Measurements from ENCODE around the gene SV2B. TPM values are rescaled to one million over a fixed set of nuclear protein-coding genes. Genes with fewer than 3 reads are reported as not detected.

SV2B gene
- total RNA-seq, 1 experiment from 2014 or later: 3.9 TPM

- no peak for DNase-seq (ENCODE audit: low spot score)
- TF ChIP-seq CTCF (conservative IDR thresholded peaks at IDR 0.05; ENCODE audit: low read depth, low read length) (no peak), EZH2 (IDR thresholded peaks at IDR 0.05; ENCODE audit: borderline replicate concordance, low read depth, low read length, poor library complexity, severe bottlenecking) (no peak)
- Histone ChIP-seq H3K4me3 (ENCODE audit: low read depth, low read length, poor library complexity, severe bottlenecking) (no peak overlapping the region), H3K4me1 (ENCODE audit: insufficient read depth, low read length, poor library complexity, severe bottlenecking) (no peaks in the 10 kb centered on the region), H3K9me3 (ENCODE audit: low read depth, low read length, poor library complexity, severe bottlenecking) (no peaks in the 10 kb centered on the region), H3K27me3 (replicated peaks; ENCODE audit: insufficient read depth, low read depth, low read length, poor library complexity) (peaks cover 3% of the 10 kb centered on the region), H3K36me3 (ENCODE audit: insufficient read depth, low read length, poor library complexity, severe bottlenecking) (no peaks in the 10 kb centered on the region), H3K27ac (ENCODE audit: low read depth, low read length, poor library complexity, severe bottlenecking) (no peak overlapping the region)
- POLR2A ChIA-PET (ENCODE audit: low non-redundant PET): no interaction called here
- CTCF ChIA-PET: no interaction called here
- no TSS peak for BruUV-seq (replicated peaks)
- intact Hi-C loops (cut with micrococcal nuclease; ENCODE audit: unreplicated experiment): no loop called here
These were observed 109.7 kb downstream of the SV2B start for GRCh38 chr15:91209726-91210125.

GRCh38 chr15:91214675-91215590 lies 114.9 kb downstream of the SV2B start:
- intact Hi-C loops (cut with micrococcal nuclease; ENCODE audit: unreplicated experiment): no loop called here
- H3K27me3 ChIP-seq (replicated peaks; ENCODE audit: insufficient read depth, low read depth, low read length, poor library complexity): no peaks in the 10 kb centered on the region
- H3K27ac ChIP-seq (ENCODE audit: low read depth, low read length, poor library complexity, severe bottlenecking): no peak overlapping the region
- no peaks in the 10 kb centered on the region for H3K4me1 ChIP-seq (ENCODE audit: insufficient read depth, low read length, poor library complexity, severe bottlenecking)
- TF ChIP-seq CTCF (conservative IDR thresholded peaks at IDR 0.05; ENCODE audit: low read depth, low read length) (no peak), EZH2 (IDR thresholded peaks at IDR 0.05; ENCODE audit: borderline replicate concordance, low read depth, low read length, poor library complexity, severe bottlenecking) (no peak)
- no peak overlapping the region for H3K4me3 ChIP-seq (ENCODE audit: low read depth, low read length, poor library complexity, severe bottlenecking)
- no peaks in the 10 kb centered on the region for H3K36me3 ChIP-seq (ENCODE audit: insufficient read depth, low read length, poor library complexity, severe bottlenecking)
- CTCF ChIA-PET: no interaction called here
- no TSS peak for BruUV-seq (replicated peaks)
- no peaks in the 10 kb centered on the region for H3K9me3 ChIP-seq (ENCODE audit: low read depth, low read length, poor library complexity, severe bottlenecking)
- no peak for DNase-seq (ENCODE audit: low spot score)
- POLR2A ChIA-PET (ENCODE audit: low non-redundant PET): no interaction called here

DNA sequence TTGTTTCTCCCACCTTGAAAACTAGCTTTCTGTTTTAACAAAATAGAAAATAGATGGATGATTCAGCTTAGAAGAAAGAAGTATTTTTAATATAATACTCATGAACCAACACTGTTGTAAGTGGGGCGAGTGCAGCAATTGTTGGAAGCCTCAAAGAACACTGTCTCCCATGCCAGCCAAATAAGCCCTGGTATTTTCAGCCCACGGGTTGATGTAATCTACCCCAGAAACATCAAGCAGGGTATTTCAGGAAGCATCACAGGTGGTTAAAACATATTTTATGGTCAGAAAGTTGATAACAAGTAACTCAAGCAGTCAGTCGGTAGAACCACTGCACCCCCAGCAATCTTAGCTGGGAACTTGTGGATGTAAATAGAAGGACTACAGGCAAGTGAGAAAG lies 115.9 kb downstream of the SV2B start:
- CTCF ChIA-PET: no interaction called here
- intact Hi-C loops (cut with micrococcal nuclease; ENCODE audit: unreplicated experiment): no loop called here
- POLR2A ChIA-PET (ENCODE audit: low non-redundant PET): no interaction called here

More for the DNA sequence above, 115.9 kb downstream of the SV2B start:
- Histone ChIP-seq H3K36me3 (ENCODE audit: insufficient read depth, low read length, poor library complexity, severe bottlenecking) (no peaks in the 10 kb centered on the region), H3K27me3 (replicated peaks; ENCODE audit: insufficient read depth, low read depth, low read length, poor library complexity) (no peaks in the 10 kb centered on the region), H3K4me3 (ENCODE audit: low read depth, low read length, poor library complexity, severe bottlenecking) (no peak overlapping the region), H3K9me3 (ENCODE audit: low read depth, low read length, poor library complexity, severe bottlenecking) (no peaks in the 10 kb centered on the region), H3K4me1 (ENCODE audit: insufficient read depth, low read length, poor library complexity, severe bottlenecking) (no peaks in the 10 kb centered on the region), H3K27ac (ENCODE audit: low read depth, low read length, poor library complexity, severe bottlenecking) (no peak overlapping the region)
- TF ChIP-seq CTCF (conservative IDR thresholded peaks at IDR 0.05; ENCODE audit: low read depth, low read length): no peak
- no peak for TF ChIP-seq EZH2 (IDR thresholded peaks at IDR 0.05; ENCODE audit: borderline replicate concordance, low read depth, low read length, poor library complexity, severe bottlenecking)
- BruUV-seq (replicated peaks): no TSS peak
- no peak for DNase-seq (ENCODE audit: low spot score)

All from A673 (cell line).